ENCODE data around the gene OLA1. TPM values are rescaled to one million over a fixed set of nuclear protein-coding genes. Genes with fewer than 3 reads are reported as not detected.

OLA1 gene
- total RNA-seq, 1 experiment from 2014 or later: 198 TPM

GRCh38 chr2:174040417-174040701 lies 208.0 kb downstream of the OLA1 start:
- DNase-seq (ENCODE audit: extremely low read depth, low read depth): no peak

- DNase-seq (ENCODE audit: extremely low read depth, low read depth): peak; percentile 94
Measured at GRCh38 chr2:174039551-174040416, 208.5 kb downstream of the OLA1 start.

DNA sequence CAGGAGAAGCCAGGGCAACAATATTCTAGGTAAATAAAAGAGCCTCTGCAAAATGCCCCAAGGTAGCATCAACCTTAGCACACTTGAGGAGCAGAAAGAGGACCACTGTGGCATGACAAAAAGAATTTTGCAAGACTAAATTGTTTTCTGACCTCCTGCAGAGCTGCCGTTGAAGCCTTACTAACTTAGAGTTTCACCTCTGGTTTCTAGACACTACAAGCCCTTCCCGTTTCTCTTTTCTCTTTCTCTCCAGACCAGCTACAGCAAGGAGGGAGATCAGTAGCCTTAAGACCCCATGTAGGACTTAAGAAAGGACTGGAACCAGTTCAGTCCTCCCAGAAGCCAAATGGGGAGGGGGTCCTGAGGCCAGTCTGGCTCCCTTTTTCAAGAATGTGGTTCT lies 209.9 kb downstream of the OLA1 start:
- no peak for DNase-seq (ENCODE audit: extremely low read depth, low read depth)

GRCh38 chr2:174036825-174037224 lies 211.5 kb downstream of the OLA1 start:
- DNase-seq (ENCODE audit: extremely low read depth, low read depth): no peak

DNA sequence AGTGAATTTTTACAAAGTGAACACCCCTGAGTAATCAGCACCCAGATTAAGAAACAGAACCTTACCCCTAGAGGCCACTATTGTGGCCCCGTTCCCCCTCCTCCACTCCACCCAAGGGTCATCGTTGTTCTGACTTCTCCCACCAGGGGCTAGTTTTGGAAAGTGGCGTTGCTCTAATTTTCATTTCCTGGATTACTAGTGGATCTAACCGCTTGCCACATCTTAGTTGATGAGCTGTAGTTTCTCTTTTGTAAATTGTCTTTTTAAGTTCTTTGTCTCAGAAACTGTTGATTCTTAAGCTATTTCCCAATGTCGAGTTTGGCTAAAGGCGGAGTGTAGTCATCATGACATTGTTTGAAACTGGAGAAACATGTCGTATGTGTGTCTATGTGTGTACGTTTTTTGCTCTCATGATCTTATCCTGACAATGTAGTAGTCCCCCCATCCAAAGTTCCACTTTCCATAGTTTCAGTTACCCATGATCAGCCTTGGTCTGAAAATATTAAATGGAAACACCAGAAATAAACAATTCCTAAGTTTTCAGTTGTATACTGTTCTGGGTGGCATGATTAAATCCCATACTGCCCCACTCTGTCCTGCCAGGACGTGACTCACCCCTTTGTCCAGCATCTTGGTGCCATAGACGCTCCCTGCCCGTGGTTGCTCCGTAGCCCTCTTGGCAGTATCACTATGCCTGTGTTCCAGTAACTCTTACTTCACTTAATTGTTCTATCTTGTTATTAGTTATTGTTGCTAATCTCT lies 212.2 kb downstream of the OLA1 start:
- DNase-seq (ENCODE audit: extremely low read depth, low read depth): peak; percentile 61

- no peak for DNase-seq (ENCODE audit: extremely low read depth, low read depth)
Measured at GRCh38 chr2:174035117-174035635, 213.2 kb downstream of the OLA1 start.

DNA sequence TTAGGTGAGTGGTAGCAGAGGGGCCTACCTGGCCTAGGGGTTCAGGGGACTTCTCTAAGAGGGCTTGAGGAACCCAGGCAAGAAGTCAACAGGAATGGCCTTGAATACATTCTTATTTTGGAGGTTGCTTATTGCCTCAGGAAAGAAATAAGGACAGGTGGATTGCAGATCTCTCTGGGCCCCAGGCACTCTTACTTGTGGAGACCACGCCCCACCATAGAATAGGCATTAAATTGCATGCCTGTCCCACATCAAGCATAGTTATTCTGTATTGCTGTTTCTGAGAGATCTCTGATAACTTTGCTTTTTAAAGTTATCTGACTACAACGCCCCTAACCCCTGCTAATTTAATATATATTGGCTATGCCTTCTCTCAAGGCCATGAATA lies 215.2 kb downstream of the OLA1 start:
- DNase-seq (ENCODE audit: extremely low read depth, low read depth): no peak

DNA sequence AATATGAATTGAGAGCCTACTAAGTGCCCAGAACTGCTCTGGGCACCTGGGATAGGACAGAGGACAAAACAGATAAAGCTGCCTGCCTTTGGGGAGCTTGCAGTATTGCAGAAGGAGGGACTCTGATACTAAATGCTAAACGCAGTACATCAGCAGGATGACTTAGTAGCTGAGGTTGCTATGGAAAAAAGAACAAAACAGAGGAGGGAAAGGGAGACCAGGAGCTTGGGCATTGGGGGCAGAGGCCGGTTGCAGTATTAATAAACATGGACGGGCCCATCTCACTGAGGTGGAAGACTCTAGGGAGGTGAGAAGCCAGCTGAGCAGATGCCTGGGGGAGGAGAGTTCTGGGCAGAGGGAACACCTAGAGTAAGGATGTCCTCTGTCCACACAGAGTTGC lies 217.1 kb downstream of the OLA1 start:
- no peak for DNase-seq (ENCODE audit: extremely low read depth, low read depth)

DNA sequence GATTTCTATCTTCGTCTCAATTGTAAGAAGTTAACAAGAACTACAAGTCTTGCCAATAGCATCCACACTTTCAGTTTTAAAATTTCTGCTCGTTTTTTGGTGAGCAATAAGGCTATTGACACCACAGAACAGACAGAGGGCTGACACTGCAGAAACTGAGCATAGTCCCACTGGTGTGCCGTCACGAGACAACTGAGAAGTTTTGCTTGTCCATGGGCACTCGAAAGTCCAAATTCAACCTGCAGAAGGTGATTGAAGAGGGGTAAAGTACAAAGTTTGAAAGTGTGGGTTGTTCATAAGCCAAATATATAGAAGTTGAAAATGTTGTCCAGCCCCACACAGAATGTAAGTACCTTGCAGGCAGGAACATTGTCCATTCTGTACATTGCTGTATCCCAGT lies 219.4 kb downstream of the OLA1 start:
- no peak for DNase-seq (ENCODE audit: extremely low read depth, low read depth)

GRCh38 chr2:174027956-174028355 lies 220.4 kb downstream of the OLA1 start:
- DNase-seq (ENCODE audit: extremely low read depth, low read depth): no peak

GRCh38 chr2:174026122-174026845 lies 222.0 kb downstream of the OLA1 start:
- no peak for DNase-seq (ENCODE audit: extremely low read depth, low read depth)

DNA sequence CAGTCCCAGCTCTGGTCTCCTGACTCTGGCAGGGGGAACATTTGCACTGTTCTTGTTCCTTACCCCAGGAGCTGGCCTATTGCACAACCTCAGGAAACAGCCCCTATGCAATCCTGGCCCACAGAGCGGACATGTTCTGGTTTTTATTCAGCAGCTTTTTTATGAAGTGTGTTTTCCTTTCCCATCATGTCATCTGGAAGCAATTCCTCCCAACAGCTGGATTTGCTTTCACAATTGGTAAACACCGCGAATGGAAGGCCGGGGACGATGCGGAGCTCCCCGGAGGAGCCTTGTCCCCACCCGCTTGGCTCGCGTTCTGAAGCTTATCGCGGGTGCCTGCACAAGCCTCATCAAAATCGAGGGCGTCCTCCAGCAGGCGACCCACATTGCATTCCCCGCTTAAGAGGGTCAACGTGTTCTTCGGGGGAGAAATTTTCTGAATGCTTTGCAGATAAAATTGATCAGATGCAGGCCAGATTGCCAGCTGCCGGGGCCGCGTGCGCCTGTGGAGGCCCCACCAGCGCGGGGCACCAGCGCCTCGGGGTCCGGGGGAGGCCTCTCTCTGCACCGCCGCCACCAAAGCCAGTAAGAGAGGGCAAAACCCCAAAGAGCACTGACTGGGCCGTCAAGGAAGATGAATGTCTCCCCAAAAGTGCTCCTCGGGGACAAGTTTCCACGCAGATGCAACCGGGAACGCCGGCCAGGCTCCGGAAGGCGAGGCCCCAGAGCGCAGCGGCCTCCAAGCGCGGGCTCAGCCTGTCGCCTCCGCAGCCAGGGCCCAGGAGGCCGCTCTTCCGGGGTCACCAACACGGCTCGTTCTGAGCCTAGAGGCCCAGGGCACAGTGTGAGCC lies 222.8 kb downstream of the OLA1 start:
- DNase-seq (ENCODE audit: extremely low read depth, low read depth): no peak

GRCh38 chr2:174024524-174025270 lies 223.6 kb downstream of the OLA1 start:
- DNase-seq (ENCODE audit: extremely low read depth, low read depth): no peak

GRCh38 chr2:174023591-174024523 lies 224.5 kb downstream of the OLA1 start:
- DNase-seq (ENCODE audit: extremely low read depth, low read depth): no peak

All from NCI-H460 (cell line).